ENCODE data around the gene TRABD.
A peak's percentile ranks its signal among the peaks of the same experiment; 100 is the strongest.

TRABD gene

GRCh38 chr22:50232481-50233151, 46.9 kb downstream of the TRABD start:
- ChIA-PET CTCF (interaction anchor here (0.6 to 1.0 kb wide), 3 partner anchors 71 to 315 kb away, joined by 3 to 6 read pairs (median 6); partner anchors contain the start of gene ALG12), POLR2A (interaction anchor here (0.5 kb wide), 1 partner anchor 336 kb away, joined by 3 read pairs; no protein-coding TSS in a partner anchor)
- no peak for TF ChIP-seq ELF4 (IDR thresholded peaks at IDR 0.05)
- TF ChIP-seq NFRKB (IDR thresholded peaks at IDR 0.05): no peak
- TF ChIP-seq LEF1 (IDR thresholded peaks at IDR 0.05; ENCODE audit: borderline replicate concordance): no peak
- no peak for TF ChIP-seq FOXM1 (IDR thresholded peaks at IDR 0.05; ENCODE audit: borderline replicate concordance)
- no peak for TF ChIP-seq ARNT (IDR thresholded peaks at IDR 0.05)
- no peak for TF ChIP-seq L3MBTL2 (conservative IDR thresholded peaks at IDR 0.05)
- no peak for TF ChIP-seq SUZ12 (IDR thresholded peaks at IDR 0.05)
- TF ChIP-seq, protein P1, sequence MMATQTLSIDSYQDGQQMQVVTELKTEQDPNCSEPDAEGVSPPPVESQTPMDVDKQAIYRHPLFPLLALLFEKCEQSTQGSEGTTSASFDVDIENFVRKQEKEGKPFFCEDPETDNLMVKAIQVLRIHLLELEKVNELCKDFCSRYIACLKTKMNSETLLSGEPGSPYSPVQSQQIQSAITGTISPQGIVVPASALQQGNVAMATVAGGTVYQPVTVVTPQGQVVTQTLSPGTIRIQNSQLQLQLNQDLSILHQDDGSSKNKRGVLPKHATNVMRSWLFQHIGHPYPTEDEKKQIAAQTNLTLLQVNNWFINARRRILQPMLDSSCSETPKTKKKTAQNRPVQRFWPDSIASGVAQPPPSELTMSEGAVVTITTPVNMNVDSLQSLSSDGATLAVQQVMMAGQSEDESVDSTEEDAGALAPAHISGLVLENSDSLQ (IDR thresholded peaks at IDR 0.05): no peak
- TF ChIP-seq BHLHE40 (IDR thresholded peaks at IDR 0.05; ENCODE audit: borderline replicate concordance): no peak
- TF ChIP-seq TARDBP (IDR thresholded peaks at IDR 0.05): no peak
- TF ChIP-seq ZNF384 (IDR thresholded peaks at IDR 0.05): no peak
- no peak for TF ChIP-seq CTBP1 (IDR thresholded peaks at IDR 0.05; ENCODE audit: borderline replicate concordance)
- no peak for TF ChIP-seq FOXA1 (IDR thresholded peaks at IDR 0.05)
- TF ChIP-seq HDGF (IDR thresholded peaks at IDR 0.05; ENCODE audit: borderline replicate concordance): no peak
- no peak for TF ChIP-seq SP1 (IDR thresholded peaks at IDR 0.05)
- no peak for DNase-seq (ENCODE audit: extremely low spot score)

GRCh38 chr22:50233223-50233622, 47.5 kb downstream of the TRABD start:
- CTCF ChIA-PET: interaction anchor here (0.6 to 1.0 kb wide), 2 partner anchors 109 to 315 kb away, joined by 3 to 6 read pairs; partner anchors contain the start of gene ALG12
- TF ChIP-seq TARDBP (IDR thresholded peaks at IDR 0.05): no peak
- POLR2A ChIA-PET: interaction anchor here (0.5 kb wide), 1 partner anchor 337 kb away, joined by 3 read pairs; no protein-coding TSS in a partner anchor
- DNase-seq (ENCODE audit: extremely low spot score): no peak

DNA sequence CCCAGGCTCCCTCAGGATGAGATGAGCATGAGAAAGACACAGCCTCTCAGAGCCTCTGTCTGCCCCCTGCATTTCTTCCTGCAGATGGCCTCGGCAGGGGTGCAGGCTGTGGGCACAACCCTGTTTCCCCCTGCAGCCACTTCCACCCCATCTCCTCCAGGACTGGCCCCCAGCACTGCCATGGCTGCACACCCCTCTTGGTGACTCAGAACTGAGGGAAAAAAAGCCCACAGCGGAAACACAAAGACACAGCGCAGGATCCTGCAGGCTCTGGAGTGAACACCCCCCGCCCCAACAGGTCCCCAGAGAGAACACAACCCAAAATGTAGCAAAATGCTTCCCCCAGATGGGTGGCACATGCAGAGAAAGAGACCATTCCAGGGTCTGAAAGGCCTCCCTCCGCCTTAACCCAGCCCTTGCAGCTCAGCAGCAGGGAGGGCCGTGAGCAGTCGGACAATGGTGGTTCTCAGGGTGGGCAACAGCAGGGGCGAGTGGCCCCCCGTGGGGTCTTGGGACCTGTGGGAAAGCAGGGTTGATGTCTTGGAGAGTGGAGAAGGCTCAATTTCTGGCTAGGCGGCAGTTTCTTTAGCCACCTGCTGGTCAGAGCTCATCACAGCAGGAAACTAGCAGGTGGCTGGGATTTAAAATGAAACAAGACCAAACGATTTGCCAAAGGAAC, 51.2 kb downstream of the TRABD start:
- ChIA-PET POLR2A (no interaction called here), CTCF (interaction anchor here (1.4 kb wide), 1 partner anchor 13 kb away, joined by 3 read pairs; no protein-coding TSS in a partner anchor)
- DNase-seq (ENCODE audit: extremely low spot score): no peak
- no peak for TF ChIP-seq ARNT (IDR thresholded peaks at IDR 0.05)
- TF ChIP-seq ZNF384 (IDR thresholded peaks at IDR 0.05): no peak
- no peak for TF ChIP-seq FOXA1 (IDR thresholded peaks at IDR 0.05)
- no peak for TF ChIP-seq SUZ12 (IDR thresholded peaks at IDR 0.05)
- TF ChIP-seq, protein P1 (IDR thresholded peaks at IDR 0.05): no peak
- no peak for TF ChIP-seq HDGF (IDR thresholded peaks at IDR 0.05; ENCODE audit: borderline replicate concordance)
- TF ChIP-seq FOXK2 (IDR thresholded peaks at IDR 0.05): no peak
- TF ChIP-seq SP1 (IDR thresholded peaks at IDR 0.05): no peak
- TF ChIP-seq CTBP1 (IDR thresholded peaks at IDR 0.05; ENCODE audit: borderline replicate concordance): no peak
- TF ChIP-seq TARDBP (IDR thresholded peaks at IDR 0.05): no peak
- no peak for TF ChIP-seq FOXM1 (IDR thresholded peaks at IDR 0.05; ENCODE audit: borderline replicate concordance)
- TF ChIP-seq LEF1 (IDR thresholded peaks at IDR 0.05; ENCODE audit: borderline replicate concordance): no peak
- TF ChIP-seq L3MBTL2 (conservative IDR thresholded peaks at IDR 0.05): no peak
- TF ChIP-seq BHLHE40 (IDR thresholded peaks at IDR 0.05; ENCODE audit: borderline replicate concordance): no peak
- no peak for TF ChIP-seq ELF4 (IDR thresholded peaks at IDR 0.05)
- TF ChIP-seq NFRKB (IDR thresholded peaks at IDR 0.05): no peak

DNA sequence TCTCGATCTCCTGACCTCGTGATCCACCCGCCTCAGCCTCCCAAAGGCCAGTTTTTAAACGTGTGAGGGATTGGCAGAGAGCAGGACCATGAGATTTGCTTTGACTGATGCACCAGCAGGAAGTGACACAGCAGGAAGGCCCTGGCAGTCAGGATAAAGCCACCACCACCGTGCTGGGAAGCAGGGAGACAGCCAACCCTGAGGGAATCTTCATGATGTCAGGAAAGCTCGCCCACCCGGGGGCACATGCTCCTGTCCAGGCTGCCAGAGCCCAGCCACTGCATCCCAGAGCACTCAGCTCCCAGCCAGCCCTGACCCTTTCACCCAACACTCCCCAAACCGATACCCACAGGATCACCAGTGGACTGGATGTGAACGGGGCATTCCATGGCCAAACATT, 53.0 kb downstream of the TRABD start:
- TF ChIP-seq HDGF (IDR thresholded peaks at IDR 0.05; ENCODE audit: borderline replicate concordance) (no peak), CTBP1 (IDR thresholded peaks at IDR 0.05; ENCODE audit: borderline replicate concordance) (no peak), ZNF384 (IDR thresholded peaks at IDR 0.05) (no peak)
- ChIA-PET POLR2A (no interaction called here), CTCF (no interaction called here)
- no peak for DNase-seq (ENCODE audit: extremely low spot score)

DNA sequence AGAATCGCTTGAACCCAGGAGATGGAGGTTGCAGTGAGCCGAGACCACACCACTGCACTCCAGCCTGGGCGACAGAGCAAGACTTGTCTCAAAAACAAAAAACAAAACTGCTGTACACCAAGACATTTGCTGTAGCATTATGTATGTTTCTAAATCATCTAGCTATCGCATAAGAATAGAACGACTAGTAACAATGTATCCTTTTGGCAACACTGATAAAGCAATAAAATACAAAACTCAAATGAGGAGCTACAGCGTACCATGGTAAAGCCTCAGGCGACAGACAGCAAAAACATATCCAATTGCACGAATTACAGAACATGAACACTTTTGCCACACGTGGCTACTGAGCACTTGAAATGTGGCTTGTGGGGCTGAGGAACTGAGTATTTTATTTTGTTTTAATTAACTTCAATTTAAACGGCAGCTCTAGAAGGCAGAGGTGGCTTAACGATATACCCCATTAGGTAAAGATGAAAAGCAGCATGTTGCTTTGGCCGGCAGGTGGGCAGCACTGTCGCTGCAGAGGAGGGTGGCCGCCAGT, 56.8 kb downstream of the TRABD start:
- ChIA-PET POLR2A (interaction anchor here (0.6 to 0.7 kb wide), 2 partner anchors 9 to 19 kb away, joined by 3 to 4 read pairs; partner anchors contain the start of gene MAPK12), CTCF (interaction anchor here (0.6 to 1.4 kb wide), 6 partner anchors 10 to 255 kb away, joined by 3 to 9 read pairs (median 4); no protein-coding TSS in a partner anchor)

More for the DNA sequence above, 56.8 kb downstream of the TRABD start:
- TF ChIP-seq FOXA1 (IDR thresholded peaks at IDR 0.05) (no peak), L3MBTL2 (conservative IDR thresholded peaks at IDR 0.05) (peak; percentile 32; the same call in 1 of the 2 replicates)
- TF ChIP-seq, protein P1 (IDR thresholded peaks at IDR 0.05): 0 out of 2 replicates have a peak, but pooled peaks have one; percentile 29
- DNase-seq (ENCODE audit: extremely low spot score): no peak
